ENCODE measurements around the gene POU3F1. TPM values are rescaled to one million over a fixed set of nuclear protein-coding genes. Genes with fewer than 3 reads are reported as not detected.

Gene POU3F1
- total RNA-seq, 1 experiment from 2014 or later = 5.8 TPM

DNA sequence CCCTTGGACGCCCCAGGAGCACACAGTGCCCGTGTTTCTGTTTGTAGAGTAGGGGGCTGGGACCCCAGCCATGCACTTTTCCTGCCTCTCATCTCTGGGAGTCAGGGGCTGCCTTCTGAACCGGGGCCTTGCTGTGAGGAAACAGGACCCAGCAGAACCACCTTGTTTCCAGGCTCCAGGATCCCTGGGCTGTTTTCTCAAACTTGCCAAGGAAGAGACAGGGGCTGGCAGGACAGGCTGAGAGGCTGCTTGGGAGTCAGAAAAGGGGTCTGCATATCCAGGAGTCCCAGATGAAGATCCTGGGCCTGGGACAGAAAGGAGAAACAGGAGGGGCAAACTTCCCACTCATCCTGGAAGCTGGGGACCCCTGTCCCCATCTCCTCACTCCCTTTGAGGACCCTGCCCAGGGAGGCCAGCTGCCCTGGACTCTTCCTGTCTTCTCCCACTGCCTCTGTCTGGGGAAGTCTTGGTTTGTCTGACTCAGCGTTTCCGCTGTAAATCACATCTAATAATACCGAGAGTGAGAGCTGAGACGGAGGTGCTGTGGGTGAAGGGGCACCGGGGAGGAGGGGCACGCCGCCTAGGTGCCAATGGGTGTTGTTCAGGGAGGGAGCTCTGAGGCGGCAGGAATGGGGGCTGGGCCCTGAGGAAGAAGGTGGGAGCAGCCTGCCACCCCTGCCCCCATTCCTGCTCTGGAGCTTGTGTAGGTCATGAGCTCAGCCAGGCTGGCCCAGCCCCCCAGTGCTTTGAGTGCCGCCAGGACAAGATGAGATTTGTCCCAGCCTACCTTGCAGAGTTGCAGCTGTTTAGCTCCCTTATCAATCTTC lies 16.7 kb downstream of the POU3F1 start:
- no peak overlapping the region for H3K14ac ChIP-seq (ENCODE audit: insufficient read depth, low read length)
- H2AFZ ChIP-seq (ENCODE audit: low read length) = no peak overlapping the region
- Mint-ChIP-seq H3K4me3 (peak overlapping the region in 1 of 2 experiments; percentile 57; a peak in 3 of 5 replicates), H3K27me3 (ENCODE audit: low read depth) (no peaks in the 10 kb centered on the region; the same call in 1 of the 2 replicates), H3K9me3 (no peaks in the 10 kb centered on the region), H3K27ac (peak overlapping the region in 2 of 3 experiments; percentile 75 to 82; a peak in 4 of 7 replicates), H3K4me1 (peaks cover 35 to 56% of the 10 kb centered on the region in 2 experiments), H3K36me3 (ENCODE audit: insufficient read depth in 1 of 3, low read depth in 3 of 3) (peaks cover 4 to 21% (median 10%) of the 10 kb centered on the region in 3 experiments; a peak in 6 of 7 replicates)
- no CpG with 5 or more reads among the region's 12 CpGs for WGBS (ENCODE audit: extremely low coverage, insufficient read length, low lambda C conversion rate)
- no peak overlapping the region for H3K56ac ChIP-seq (ENCODE audit: insufficient read length, low read depth, low read length)
- H2BK5ac ChIP-seq (ENCODE audit: insufficient read length, low read length) = no peak overlapping the region
- TF ChIP-seq, protein P1, sequence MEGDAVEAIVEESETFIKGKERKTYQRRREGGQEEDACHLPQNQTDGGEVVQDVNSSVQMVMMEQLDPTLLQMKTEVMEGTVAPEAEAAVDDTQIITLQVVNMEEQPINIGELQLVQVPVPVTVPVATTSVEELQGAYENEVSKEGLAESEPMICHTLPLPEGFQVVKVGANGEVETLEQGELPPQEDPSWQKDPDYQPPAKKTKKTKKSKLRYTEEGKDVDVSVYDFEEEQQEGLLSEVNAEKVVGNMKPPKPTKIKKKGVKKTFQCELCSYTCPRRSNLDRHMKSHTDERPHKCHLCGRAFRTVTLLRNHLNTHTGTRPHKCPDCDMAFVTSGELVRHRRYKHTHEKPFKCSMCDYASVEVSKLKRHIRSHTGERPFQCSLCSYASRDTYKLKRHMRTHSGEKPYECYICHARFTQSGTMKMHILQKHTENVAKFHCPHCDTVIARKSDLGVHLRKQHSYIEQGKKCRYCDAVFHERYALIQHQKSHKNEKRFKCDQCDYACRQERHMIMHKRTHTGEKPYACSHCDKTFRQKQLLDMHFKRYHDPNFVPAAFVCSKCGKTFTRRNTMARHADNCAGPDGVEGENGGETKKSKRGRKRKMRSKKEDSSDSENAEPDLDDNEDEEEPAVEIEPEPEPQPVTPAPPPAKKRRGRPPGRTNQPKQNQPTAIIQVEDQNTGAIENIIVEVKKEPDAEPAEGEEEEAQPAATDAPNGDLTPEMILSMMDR (conservative IDR thresholded peaks at IDR 0.05) = no peak
- H3K4me2 ChIP-seq (ENCODE audit: insufficient read depth, insufficient read length, low read length) = no peak overlapping the region
- H2BK20ac ChIP-seq (ENCODE audit: low read depth, low read length, poor library complexity, severe bottlenecking) = no peak overlapping the region
- H3K9ac ChIP-seq (ENCODE audit: extremely low read depth, insufficient read length, low read length) = no peak overlapping the region
- H3K27ac ChIP-seq (ENCODE audit: insufficient read length, low read depth, low read length) = no peak overlapping the region
- no peaks in the 10 kb centered on the region for H3K23me2 ChIP-seq (ENCODE audit: insufficient read length, low read depth, low read length, poor library complexity, severe bottlenecking)
- H4K91ac ChIP-seq (ENCODE audit: insufficient read length, low read depth, low read length) = no peak overlapping the region
- DNase-seq = peak; percentile 57
- H3K9me3 ChIP-seq (ENCODE audit: control insufficient read depth, low read depth, low read length) = no peaks in the 10 kb centered on the region
- no peak overlapping the region for H3K4ac ChIP-seq (ENCODE audit: low read depth, low read length)
- H4K8ac ChIP-seq (replicated peaks; ENCODE audit: insufficient read length, low read depth, low read length) = no peak overlapping the region
- H3K4me1 ChIP-seq (ENCODE audit: insufficient read depth, low read length) = peaks cover 2% of the 10 kb centered on the region; the same call in 1 of the 2 replicates
- H3K18ac ChIP-seq (ENCODE audit: insufficient read length, low read depth, low read length) = no peak overlapping the region
- H4K5ac ChIP-seq (ENCODE audit: insufficient read length, low read depth, low read length) = no peak overlapping the region
- no peaks in the 10 kb centered on the region for H3K27me3 ChIP-seq (ENCODE audit: insufficient read depth, low read length)
- no peak overlapping the region for H2BK120ac ChIP-seq (ENCODE audit: low read depth, low read length, poor library complexity, severe bottlenecking)
- no peak overlapping the region for H2BK15ac ChIP-seq (ENCODE audit: low read depth, low read length)
- no peaks in the 10 kb centered on the region for H3K79me2 ChIP-seq (ENCODE audit: insufficient read depth, low read length)
- no peak overlapping the region for H2BK12ac ChIP-seq (ENCODE audit: insufficient read length, low read depth, low read length)
- H3K23ac ChIP-seq (ENCODE audit: insufficient read length, low read depth, low read length) = no peak overlapping the region
- H3T11ph ChIP-seq (ENCODE audit: low read length) = no peak overlapping the region
- no peak overlapping the region for H2AK5ac ChIP-seq (ENCODE audit: insufficient read length, low read length)
- no peaks in the 10 kb centered on the region for H4K20me1 ChIP-seq (ENCODE audit: control insufficient read depth, insufficient read depth, insufficient read length)
- no peaks in the 10 kb centered on the region for H3K79me1 ChIP-seq (ENCODE audit: insufficient read depth, low read depth, low read length, poor library complexity, severe bottlenecking)

All from H9 (cell line).